Dedifferentiated amniotic fluid mesenchymal stem cell (primary cell): Measurements from ENCODE around the gene LPCAT3.
"Not testable (repeated sequence)": the region's sequence is repeated elsewhere in the genome, so short reads cannot be mapped to it uniquely, and the experiment has no call there.

Experiments
- DNase-seq: peaks from one replicate; pipeline ENCODE4 v3.0.0-alpha.2; 2016; ENCODE audit errors: extremely low spot score

The LPCAT3 gene

GRCh38 chr12:7018350-7019042 is at the start of gene LPCAT3:
Gene LPCAT3, minus strand, starts transcription at chr12:7018476. Its CDS starts 52 bp downstream, at chr12:7018424.
- peak; percentile 84 for DNase-seq

- no peak for DNase-seq
These were observed 48.8 kb upstream of the LPCAT3 start for GRCh38 chr12:7067096-7067495.

- no peak for DNase-seq
These were observed 48.3 kb upstream of the LPCAT3 start for GRCh38 chr12:7066596-7066995.

- no peak for DNase-seq
These were observed 46.9 kb upstream of the LPCAT3 start for GRCh38 chr12:7065073-7065623.

GRCh38 chr12:7064516-7064915 is 46.2 kb upstream of the LPCAT3 start:
- no peak for DNase-seq

- DNase-seq: no peak
These were observed 43.3 kb upstream of the LPCAT3 start for GRCh38 chr12:7061596-7061995.

GRCh38 chr12:7061138-7061537 is 42.9 kb upstream of the LPCAT3 start:
- DNase-seq: no peak

- DNase-seq: peak; percentile 98
These were observed 42.2 kb upstream of the LPCAT3 start, which contains the start of gene C1S for GRCh38 chr12:7060353-7060954. Gene C1S, plus strand, starts transcription at chr12:7060718. Its CDS starts 1,195 bp downstream, at chr12:7061913.

- no peak for DNase-seq
These were observed 41.5 kb upstream of the LPCAT3 start for GRCh38 chr12:7059780-7060179.

GRCh38 chr12:7058850-7059395 is 40.6 kb upstream of the LPCAT3 start:
- DNase-seq: no peak

- no peak for DNase-seq
These were observed 40.0 kb upstream of the LPCAT3 start for GRCh38 chr12:7058163-7058845.

GRCh38 chr12:7055736-7056135 is 37.5 kb upstream of the LPCAT3 start:
- not testable (repeated sequence) for DNase-seq

- no peak for DNase-seq
These were observed 36.6 kb upstream of the LPCAT3 start for GRCh38 chr12:7054925-7055324.

GRCh38 chr12:7049973-7050372 is 31.7 kb upstream of the LPCAT3 start:
- DNase-seq: not testable (repeated sequence)

GRCh38 chr12:7049445-7049951 is 31.2 kb upstream of the LPCAT3 start:
- not testable (repeated sequence) for DNase-seq

- DNase-seq: no peak
These were observed 29.0 kb upstream of the LPCAT3 start for GRCh38 chr12:7047306-7047705.

GRCh38 chr12:7046383-7047105 is 28.3 kb upstream of the LPCAT3 start:
- no peak for DNase-seq

GRCh38 chr12:7045913-7046312 is 27.6 kb upstream of the LPCAT3 start:
- DNase-seq: no peak

- no peak for DNase-seq
These were observed 24.6 kb upstream of the LPCAT3 start for GRCh38 chr12:7042842-7043241.

GRCh38 chr12:7039403-7039802 is 21.1 kb upstream of the LPCAT3 start:
- DNase-seq: no peak

GRCh38 chr12:7038591-7038990 is 20.3 kb upstream of the LPCAT3 start:
- DNase-seq: no peak
